ENCODE results near the gene ADAM8.

- TF ChIP-seq EZH2 (IDR thresholded peaks at IDR 0.05; ENCODE audit: borderline replicate concordance, control insufficient read depth, low read depth, low read length) (no peak), CTCF (IDR thresholded peaks at IDR 0.05 in 2 of 3, conservative IDR thresholded peaks at IDR 0.05 in 1 of 3; ENCODE audit: control insufficient read depth in 2 of 3, extremely low read depth in 1 of 3, insufficient read depth in 1 of 3, low read depth in 3 of 3, low read length in 3 of 3) (no peak), TARDBP (IDR thresholded peaks at IDR 0.05; ENCODE audit: borderline replicate concordance) (no peak)
These were observed 9.7 kb upstream of the ADAM8 start for GRCh38 chr10:133286366-133286765.
